Choroid plexus epithelial cell (primary cell): Measurements from ENCODE around the gene NPR3.

ENCODE experiments used
- DNase-seq: peaks from one replicate; pipeline ENCODE4 v3.0.0-alpha.2; 2010; ENCODE audit warnings: low read depth
- H3K4me3 ChIP-seq: 2 replicates; pipeline ENCODE4 v1.5.1; 2011; ENCODE audit warnings: low read depth, mild to moderate bottlenecking, control low read depth, low read length, moderate library complexity
- CTCF ChIP-seq: conservative IDR thresholded peaks from 2 replicates; pipeline ENCODE4 v1.5.1; 2011; ENCODE audit warnings: low read depth, mild to moderate bottlenecking, control low read depth, inconsistent platforms, low read length, moderate library complexity

NPR3 gene

GRCh38 chr5:32780508-32780919 is 69.4 kb downstream of the NPR3 start:
- H3K4me3 ChIP-seq = no peak overlapping the region
- DNase-seq = peak; percentile 26
- TF ChIP-seq CTCF = no peak

- no peak for TF ChIP-seq CTCF
- no peak overlapping the region for H3K4me3 ChIP-seq
- no peak for DNase-seq
Measured at GRCh38 chr5:32783661-32784060, 72.5 kb downstream of the NPR3 start.

- H3K4me3 ChIP-seq = no peak overlapping the region
- DNase-seq = peak; percentile 81
- no peak for TF ChIP-seq CTCF
Measured at GRCh38 chr5:32785611-32786254, 74.6 kb downstream of the NPR3 start.

- no peak overlapping the region for H3K4me3 ChIP-seq
- no peak for TF ChIP-seq CTCF
- no peak for DNase-seq
Measured at GRCh38 chr5:32786311-32786710, 75.2 kb downstream of the NPR3 start.

GRCh38 chr5:32790411-32790951 is 79.4 kb downstream of the NPR3 start:
- DNase-seq = peak; percentile 77
- no peak for TF ChIP-seq CTCF
- H3K4me3 ChIP-seq = no peak overlapping the region

- no peak overlapping the region for H3K4me3 ChIP-seq
- peak; percentile 34 for DNase-seq
- TF ChIP-seq CTCF = no peak
Measured at GRCh38 chr5:32791536-32792243, 80.6 kb downstream of the NPR3 start.
